GM23248 (cell line): ENCODE data around the gene APOL3. TPM values are rescaled to one million over a fixed set of nuclear protein-coding genes. Genes with fewer than 3 reads are reported as not detected.
"Not testable (repeated sequence)": the region's sequence is repeated elsewhere in the genome, so short reads cannot be mapped to it uniquely, and the experiment has no call there.

Source experiments
- DNase-seq: peaks from one replicate; pipeline ENCODE4 v3.0.0-alpha.2; 2015
- H2AFZ ChIP-seq: fragments of 200-600 bp; sonication (generic); 2 replicates; pipeline ENCODE4 v1.6.1; 2016; ENCODE audit warnings: antibody characterized with exemption
- H3F3A ChIP-seq: fragments of 200-600 bp; sonication (generic); 2 replicates; pipeline ENCODE4 v1.6.1; 2016; ENCODE audit warnings: mild to moderate bottlenecking, antibody characterized with exemption, mixed run types; ENCODE audit not compliant: insufficient read depth
- H3K27ac ChIP-seq: fragments of 200-600 bp; sonication (generic); 2 replicates; pipeline ENCODE4 v1.5.1; 2016; ENCODE audit warnings: mild to moderate bottlenecking
- H3K27me3 ChIP-seq: fragments of 200-600 bp; sonication (generic); replicated peaks from 2 replicates; pipeline ENCODE4 v1.6.1; 2016; ENCODE audit warnings: mild to moderate bottlenecking; ENCODE audit not compliant: insufficient read depth
- H3K36me3 ChIP-seq: fragments of 200-600 bp; sonication (generic); 2 replicates; pipeline ENCODE4 v1.6.1; 2016; ENCODE audit warnings: low read depth, mild to moderate bottlenecking
- H3K4me1 ChIP-seq: fragments of 200-600 bp; sonication (generic); 2 replicates; pipeline ENCODE4 v1.6.1; 2016; ENCODE audit warnings: mild to moderate bottlenecking; ENCODE audit not compliant: insufficient read depth
- H3K4me2 ChIP-seq: fragments of 200-600 bp; sonication (generic); one replicate; pipeline ENCODE4 v1.6.1; 2016; ENCODE audit warnings: mild to moderate bottlenecking; ENCODE audit not compliant: unreplicated experiment
- H3K4me3 ChIP-seq: fragments of 200-600 bp; sonication (generic); 2 replicates; pipeline ENCODE4 v1.5.1; 2016; ENCODE audit warnings: mild to moderate bottlenecking
- H3K79me2 ChIP-seq: fragments of 200-600 bp; sonication (generic); 2 replicates; pipeline ENCODE4 v1.6.1; 2016; ENCODE audit warnings: mild to moderate bottlenecking; ENCODE audit not compliant: insufficient read depth
- H3K9ac ChIP-seq: fragments of 200-600 bp; sonication (generic); 2 replicates; pipeline ENCODE4 v1.6.1; 2016; ENCODE audit warnings: mild to moderate bottlenecking
- H3K9me2 ChIP-seq: fragments of 200-600 bp; sonication (generic); 2 replicates; pipeline ENCODE4 v1.6.1; 2016; ENCODE audit warnings: mixed run types, mild to moderate bottlenecking, moderate library complexity; ENCODE audit not compliant: insufficient read depth
- H3K9me3 ChIP-seq: fragments of 200-600 bp; sonication (generic); one replicate; pipeline ENCODE4 v1.6.1; 2017; ENCODE audit warnings: low read depth
- H4K20me1 ChIP-seq: fragments of 200-600 bp; sonication (generic); 2 replicates; pipeline ENCODE4 v1.6.0; 2016; ENCODE audit not compliant: insufficient read depth
- EZH2 ChIP-seq: fragments of 200-600 bp; sonication (generic); IDR thresholded peaks from 2 replicates; pipeline ENCODE4 v1.6.1; 2018; ENCODE audit warnings: antibody characterized with exemption, mild to moderate bottlenecking; ENCODE audit not compliant: insufficient read depth, poor library complexity, severe bottlenecking
- EZH2phosphoT487 ChIP-seq: fragments of 200-600 bp; sonication (generic); IDR thresholded peaks from 2 replicates; pipeline ENCODE4 v1.6.1; 2018; ENCODE audit warnings: antibody characterized with exemption, moderate library complexity, mild to moderate bottlenecking, low read depth; ENCODE audit not compliant: insufficient read depth
- WGBS, 2 experiments: methylation state at CpG; one replicate each; pipeline ENCODE4 v1.1.6; 2015 to 2017; ENCODE audit warnings: low lambda C conversion rate in 2 of 2, low coverage in 1 of 2; ENCODE audit errors: missing lambda C conversion rate in 2 of 2; 5-methylcytosine and 5-hydroxymethylcytosine counted together
- in situ Hi-C: fragments of 300-500 bp; cut with MboI; formaldehyde crosslinking; loops from 2 replicates; pipeline ENCODE4 v1.15.0; 2020
- polyA plus RNA-seq: library from polyadenylated mRNA; unstranded; fragments of >200 nt; fragmentation: Nextera tagmentation; extraction: Ambion mirVana; gene quantifications from 2 replicates; pipeline ENCODE4 v1.2.1, GENCODE V29; 2016
- total RNA-seq: library from RNA; depleted of rRNA; stranded (reverse); fragments of >200 nt; shearing (Covaris generic); gene quantifications from 2 replicates; pipeline ENCODE4 v1.2.3, GENCODE V29; 2014

The APOL3 gene
- total and polyA plus RNA-seq, 2 experiments from 2014 or later, result 4.0 to 5.5 TPM

GRCh38 chr22:36153501-36154422, 6.8 kb downstream of the APOL3 start:
- Histone ChIP-seq H2AFZ (no peak overlapping the region), H3K9ac (no peak overlapping the region), H4K20me1 (no peaks in the 10 kb centered on the region), H3K27me3 (no peaks in the 10 kb centered on the region), H3K4me3 (no peak overlapping the region), H3K4me2 (no peak overlapping the region), H3K4me1 (peaks cover 24% of the 10 kb centered on the region), H3K36me3 (no peaks in the 10 kb centered on the region), H3K79me2 (no peaks in the 10 kb centered on the region), H3K9me2 (no peaks in the 10 kb centered on the region), H3F3A (peaks cover 10% of the 10 kb centered on the region; the same call in 1 of the 2 replicates), H3K27ac (no peak overlapping the region), H3K9me3 (no peaks in the 10 kb centered on the region)
- WGBS, 2 experiments, result 89 to 91% methylated on average over 12 of the region's 12 CpGs
- no peak for TF ChIP-seq EZH2
- TF ChIP-seq EZH2phosphoT487, result no peak
- DNase-seq, result no peak
- in situ Hi-C loops, result no loop called here

- in situ Hi-C loops, H3K9ac ChIP-seq, H4K20me1 ChIP-seq, H2AFZ ChIP-seq, DNase-seq, H3K27ac ChIP-seq, H3K4me3 ChIP-seq, H3K27me3 ChIP-seq, H3K9me2 ChIP-seq, H3K79me2 ChIP-seq, H3K4me2 ChIP-seq, H3K9me3 ChIP-seq, H3K36me3 ChIP-seq: not testable (repeated sequence)
- WGBS, 2 experiments, result 90 to 95% methylated on average over 4 of the region's 4 CpGs
- H3K4me1 ChIP-seq, result peaks cover 24% of the 10 kb centered on the region
- peaks cover 10% of the 10 kb centered on the region; the same call in 1 of the 2 replicates for H3F3A ChIP-seq
Observed at GRCh38 chr22:36152821-36153220, 7.7 kb downstream of the APOL3 start.

- Histone ChIP-seq H2AFZ (no peak overlapping the region), H3K4me3 (no peak overlapping the region), H3K79me2 (no peaks in the 10 kb centered on the region), H3K27me3 (no peaks in the 10 kb centered on the region), H3F3A (peaks cover 5% of the 10 kb centered on the region; the same call in 1 of the 2 replicates), H4K20me1 (no peaks in the 10 kb centered on the region), H3K4me2 (no peak overlapping the region), H3K36me3 (no peaks in the 10 kb centered on the region), H3K9me2 (no peaks in the 10 kb centered on the region), H3K9ac (no peak overlapping the region), H3K27ac (no peak overlapping the region), H3K4me1 (peaks cover 19% of the 10 kb centered on the region), H3K9me3 (no peaks in the 10 kb centered on the region)
- in situ Hi-C loops, result no loop called here
- DNase-seq, result no peak
- TF ChIP-seq EZH2phosphoT487 (no peak), EZH2 (no peak)
- 86 to 87% methylated on average over 3 of the region's 3 CpGs for WGBS, 2 experiments
Observed at GRCh38 chr22:36152088-36152487, 8.5 kb downstream of the APOL3 start.

- Histone ChIP-seq H3K4me1 (peaks cover 12% of the 10 kb centered on the region), H3K4me3 (no peak overlapping the region), H3K4me2 (no peak overlapping the region), H3K36me3 (no peaks in the 10 kb centered on the region), H4K20me1 (no peaks in the 10 kb centered on the region), H3K9ac (no peak overlapping the region), H3K9me3 (no peaks in the 10 kb centered on the region), H3F3A (0 out of 2 replicates have a peak, but pooled peaks cover 3% of the 10 kb centered on the region), H3K9me2 (no peaks in the 10 kb centered on the region), H3K27ac (no peak overlapping the region), H3K79me2 (no peaks in the 10 kb centered on the region), H3K27me3 (no peaks in the 10 kb centered on the region), H2AFZ (no peak overlapping the region)
- 40 to 44% methylated on average over 3 of the region's 3 CpGs for WGBS, 2 experiments
- DNase-seq, result peak; percentile 26
- in situ Hi-C loops, result no loop called here
- TF ChIP-seq EZH2 (no peak), EZH2phosphoT487 (no peak)
Observed at GRCh38 chr22:36151006-36151595, 9.5 kb downstream of the APOL3 start.
